Endothelial cell of umbilical vein (primary cell): ENCODE data around the gene BCS1L. TPM values are rescaled to one million over a fixed set of nuclear protein-coding genes. Genes with fewer than 3 reads are reported as not detected.

Experiments
- BruUV-seq: library from RNA; stranded (reverse); fragments of 400-500 nt; replicated peaks from 2 replicates; lab custom pipeline; 2021; lab: Mats Ljungman, UMichigan
- CTCF ChIA-PET: fragments of 300-600, 350-600 bp; sonication (Branson Sonifier 250); formaldehyde crosslinking; loops from one replicate; lab custom pipeline; 2021; ENCODE audit warnings: antibody characterized with exemption, inconsistent platforms; lab: Charles Lee
- POLR2A ChIA-PET: fragments of 300-600, 350-600 bp; sonication (Branson Sonifier 250); formaldehyde crosslinking; loops from one replicate; lab custom pipeline; 2021; ENCODE audit warnings: antibody characterized with exemption, inconsistent platforms; lab: Charles Lee
- DNase-seq: peaks from one replicate; pipeline ENCODE4 v3.0.0-alpha.2; 2011; ENCODE audit warnings: low read depth, low spot score
- FAIRE-seq: peaks from 2 replicates; lab custom pipeline; 2011; peaks lifted over from hg19 to GRCh38; lab: Jason Lieb, UNC
- H2AFZ ChIP-seq: 2 replicates; pipeline ENCODE4 v1.6.0; 2012; ENCODE audit warnings: low read depth, low read length, control low read depth, inconsistent platforms
- H3K27ac ChIP-seq: 2 replicates; pipeline ENCODE4 v1.5.1; 2011; ENCODE audit warnings: low read depth, mild to moderate bottlenecking, control low read depth, low read length, moderate library complexity; ENCODE audit not compliant: insufficient read depth
- H3K27me3 ChIP-seq, 2 experiments: 2 replicates each; pipeline versions ENCODE4 v1.6.0 to v1.6.1; 2011; ENCODE audit warnings: low read length in 2 of 2, mixed read lengths in 1 of 2; ENCODE audit not compliant: control insufficient read depth in 2 of 2, insufficient read depth in 2 of 2
- H3K36me3 ChIP-seq, 2 experiments: 2 replicates in 1 of 2; 3 replicates in 1 of 2; pipeline ENCODE4 v1.5.1; 2011; ENCODE audit warnings: low read length in 2 of 2, mild to moderate bottlenecking in 1 of 2, moderate library complexity in 1 of 2; ENCODE audit not compliant: control insufficient read depth in 2 of 2, insufficient read depth in 2 of 2; ENCODE audit errors: extremely low read depth in 1 of 2
- H3K4me1 ChIP-seq: 3 replicates; pipeline ENCODE4 v1.5.1; 2011; ENCODE audit warnings: mild to moderate bottlenecking, low read length; ENCODE audit not compliant: control insufficient read depth, insufficient read depth; ENCODE audit errors: extremely low read depth
- H3K4me2 ChIP-seq: 2 replicates; pipeline ENCODE4 v1.6.1; 2011; ENCODE audit warnings: low read length, control low read depth, mixed read lengths; ENCODE audit not compliant: insufficient read depth
- H3K4me3 ChIP-seq, 3 experiments: fragments of 200-600 bp in 1 of 3; sonication (generic), shearing (Covaris generic) in 1 of 3; replicated peaks in 1 of 3; 2 replicates each; pipeline ENCODE4 v1.5.1; 2011 to 2016; ENCODE audit warnings: control low read depth in 3 of 3, low read length in 3 of 3, mild to moderate bottlenecking in 2 of 3, inconsistent platforms in 1 of 3, low read depth in 1 of 3, moderate library complexity in 1 of 3; ENCODE audit not compliant: insufficient read depth in 1 of 3
- H3K79me2 ChIP-seq: 2 replicates; pipeline ENCODE4 v1.6.0; 2012; ENCODE audit warnings: low read length, inconsistent platforms; ENCODE audit not compliant: control insufficient read depth, insufficient read depth
- H3K9ac ChIP-seq: replicated peaks from 2 replicates; pipeline ENCODE3; 2011; ENCODE audit warnings: low read length, control low read depth; ENCODE audit not compliant: insufficient read depth; ENCODE audit errors: extremely low read depth
- H3K9me1 ChIP-seq: replicated peaks from 3 replicates; pipeline ENCODE4 v1.6.0; 2011; ENCODE audit warnings: mild to moderate bottlenecking, low read length; ENCODE audit not compliant: control insufficient read depth, insufficient read depth; ENCODE audit errors: extremely low read depth
- H3K9me3 ChIP-seq: replicated peaks from 2 replicates; pipeline ENCODE4 v1.5.1; 2012; ENCODE audit warnings: low read length, inconsistent platforms; ENCODE audit not compliant: control insufficient read depth, insufficient read depth
- H4K20me1 ChIP-seq: replicated peaks from 2 replicates; pipeline ENCODE3; 2011; ENCODE audit warnings: mild to moderate bottlenecking, low read length; ENCODE audit not compliant: control insufficient read depth, insufficient read depth; ENCODE audit errors: extremely low read depth
- EZH2 ChIP-seq: IDR thresholded peaks from 2 replicates; pipeline ENCODE4 v1.6.1; 2012; ENCODE audit warnings: borderline replicate concordance, low read depth, mild to moderate bottlenecking, moderate library complexity, low read length, inconsistent platforms; ENCODE audit not compliant: severe bottlenecking
- GATA2 ChIP-seq: IDR thresholded peaks from 2 replicates; pipeline ENCODE4 v1.7.0; 2011; ENCODE audit warnings: low read depth, mild to moderate bottlenecking, moderate library complexity, mixed read lengths, low read length; ENCODE audit not compliant: insufficient read length, insufficient read depth
- dilution Hi-C: fragments of 300-500 bp; cut with MboI; formaldehyde crosslinking; loops from one replicate; pipeline ENCODE4 v1.15.0; 2019; ENCODE audit warnings: low sequenced_read_pairs; ENCODE audit not compliant: extremely low pct_ligation_motif_present
- intact Hi-C: fragments of 100-400 bp; cut with micrococcal nuclease; formaldehyde crosslinking; loops from one replicate; pipeline ENCODE4 v1.10.0; 2022
- polyA plus RNA-seq, 4 experiments: library from polyadenylated mRNA; depleted of rRNA in 3 of 4; stranded (reverse) in 3 of 4; unstranded in 1 of 4; fragments of >200 nt; gene quantifications; 2 replicates each; pipeline versions ENCODE4 v1.2.1 to v1.2.3, GENCODE V29; 2011 to 2012; ENCODE audit warnings: missing spikeins in 1 of 4
- total RNA-seq: library from RNA; stranded (reverse); gene quantifications from 2 replicates; pipeline ENCODE4 v1.2.3, GENCODE V29; 2021
- TF ChIP-seq, protein P1 (sequence below): IDR thresholded peaks from 2 replicates; pipeline ENCODE4 v1.6.1; 2011; ENCODE audit not compliant: insufficient read depth, insufficient read length
- TF ChIP-seq, protein P2 (sequence below), 2 donors: IDR thresholded peaks; 1 replicate in 1 of 2; 2 replicates in 1 of 2; pipeline ENCODE4 v1.5.1; 2011; ENCODE audit warnings: low read length in 2 of 2, mild to moderate bottlenecking in 2 of 2, moderate library complexity in 2 of 2, control low read depth in 1 of 2, inconsistent platforms in 1 of 2, low read depth in 1 of 2; ENCODE audit not compliant: insufficient read depth in 1 of 2; ENCODE audit errors: extremely low read depth in 1 of 2

Gene BCS1L
- total and polyA plus RNA-seq, 2 donors (not counting 3 experiments of a cell fraction or from before 2014, with no cell fraction given), result 57.4 to 70.3 TPM

DNA sequence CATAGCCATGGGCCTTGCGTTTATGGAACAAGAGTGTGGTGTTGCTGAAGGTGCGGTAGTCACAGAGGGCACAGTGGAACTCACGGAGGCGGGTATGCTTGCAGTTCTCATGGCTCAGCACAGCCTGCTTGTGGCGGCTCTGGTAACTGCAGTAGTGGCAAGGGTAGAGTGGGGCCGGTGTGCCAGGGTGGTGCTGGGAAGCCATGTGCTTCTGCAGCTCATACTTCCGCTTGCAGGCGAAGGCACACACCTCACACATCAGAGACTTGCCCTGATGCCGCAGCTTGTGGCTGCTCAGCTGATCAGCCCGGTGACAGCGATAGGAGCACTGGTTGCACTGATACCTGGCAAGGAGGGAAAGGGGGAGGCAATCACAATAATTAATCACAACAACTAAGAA is 14.8 kb upstream of the BCS1L start:
- BruUV-seq, result no TSS peak
- Histone ChIP-seq H2AFZ (no peak overlapping the region), H3K27me3 (no peaks in the 10 kb centered on the region), H3K36me3 (peaks cover 26 to 56% of the 10 kb centered on the region in 2 experiments), H4K20me1 (no peaks in the 10 kb centered on the region), H3K9me3 (no peaks in the 10 kb centered on the region), H3K27ac (peak overlapping the region; percentile 23), H3K4me2 (no peak overlapping the region), H3K79me2 (peaks cover 9% of the 10 kb centered on the region), H3K9ac (no peak overlapping the region), H3K4me3 (no peak overlapping the region), H3K4me1 (peaks cover 6% of the 10 kb centered on the region), H3K9me1 (no peaks in the 10 kb centered on the region)
- ChIA-PET POLR2A (no interaction called here), CTCF (no interaction called here)
- FAIRE-seq, result no peak
- DNase-seq, result no peak
- TF ChIP-seq EZH2 (no peak), GATA2 (no peak)
- TF ChIP-seq, protein P1, sequence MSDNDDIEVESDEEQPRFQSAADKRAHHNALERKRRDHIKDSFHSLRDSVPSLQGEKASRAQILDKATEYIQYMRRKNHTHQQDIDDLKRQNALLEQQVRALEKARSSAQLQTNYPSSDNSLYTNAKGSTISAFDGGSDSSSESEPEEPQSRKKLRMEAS, result no peak
- TF ChIP-seq, protein P2, sequence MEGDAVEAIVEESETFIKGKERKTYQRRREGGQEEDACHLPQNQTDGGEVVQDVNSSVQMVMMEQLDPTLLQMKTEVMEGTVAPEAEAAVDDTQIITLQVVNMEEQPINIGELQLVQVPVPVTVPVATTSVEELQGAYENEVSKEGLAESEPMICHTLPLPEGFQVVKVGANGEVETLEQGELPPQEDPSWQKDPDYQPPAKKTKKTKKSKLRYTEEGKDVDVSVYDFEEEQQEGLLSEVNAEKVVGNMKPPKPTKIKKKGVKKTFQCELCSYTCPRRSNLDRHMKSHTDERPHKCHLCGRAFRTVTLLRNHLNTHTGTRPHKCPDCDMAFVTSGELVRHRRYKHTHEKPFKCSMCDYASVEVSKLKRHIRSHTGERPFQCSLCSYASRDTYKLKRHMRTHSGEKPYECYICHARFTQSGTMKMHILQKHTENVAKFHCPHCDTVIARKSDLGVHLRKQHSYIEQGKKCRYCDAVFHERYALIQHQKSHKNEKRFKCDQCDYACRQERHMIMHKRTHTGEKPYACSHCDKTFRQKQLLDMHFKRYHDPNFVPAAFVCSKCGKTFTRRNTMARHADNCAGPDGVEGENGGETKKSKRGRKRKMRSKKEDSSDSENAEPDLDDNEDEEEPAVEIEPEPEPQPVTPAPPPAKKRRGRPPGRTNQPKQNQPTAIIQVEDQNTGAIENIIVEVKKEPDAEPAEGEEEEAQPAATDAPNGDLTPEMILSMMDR (IDR thresholded peaks at IDR 0.05; ENCODE audit: extremely low read depth in 1 of 2, insufficient read depth in 1 of 2, low read depth in 1 of 2, low read length in 2 of 2), result no peak
- intact Hi-C loops, result loop anchor here (5.0 kb wide), 1 partner anchor 372 kb away; the partner anchor contains the start of genes AAMP and PNKD
- dilution Hi-C loops, result loop anchor here (5.0 kb wide), 1 partner anchor 77 kb away; the partner anchor contains the start of genes CNOT9 and USP37
